ENCODE results near the gene PRAMEF15.
"Not testable (repeated sequence)": the region's sequence is repeated elsewhere in the genome, so short reads cannot be mapped to it uniquely, and the experiment has no call there.

Gene PRAMEF15

DNA sequence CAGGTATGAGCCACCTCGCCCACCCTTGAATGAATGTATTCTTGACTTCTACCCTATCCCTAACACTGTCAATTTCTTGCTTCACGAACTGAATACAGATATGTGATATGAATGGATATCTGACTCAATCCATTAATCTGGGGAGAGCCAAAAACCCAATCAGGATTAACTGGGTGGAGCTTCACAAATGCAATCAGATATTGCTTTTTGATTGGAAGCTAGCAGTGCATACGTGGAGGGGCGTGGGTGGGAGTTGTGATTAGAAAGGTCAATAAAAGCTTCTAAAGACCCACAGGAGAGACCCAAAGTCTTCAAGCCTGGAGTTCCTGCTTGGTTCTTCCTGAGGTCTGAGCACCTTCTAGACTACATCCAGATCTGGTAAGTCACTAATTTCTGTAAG, at the start of gene PRAMEF15:
TSS of gene PRAMEF15 (plus strand) at position 301 of the 400 bp plus-strand sequence. CDS start 2,827 bp downstream, outside the sequence.
- not testable (repeated sequence) for FAIRE-seq

DNA sequence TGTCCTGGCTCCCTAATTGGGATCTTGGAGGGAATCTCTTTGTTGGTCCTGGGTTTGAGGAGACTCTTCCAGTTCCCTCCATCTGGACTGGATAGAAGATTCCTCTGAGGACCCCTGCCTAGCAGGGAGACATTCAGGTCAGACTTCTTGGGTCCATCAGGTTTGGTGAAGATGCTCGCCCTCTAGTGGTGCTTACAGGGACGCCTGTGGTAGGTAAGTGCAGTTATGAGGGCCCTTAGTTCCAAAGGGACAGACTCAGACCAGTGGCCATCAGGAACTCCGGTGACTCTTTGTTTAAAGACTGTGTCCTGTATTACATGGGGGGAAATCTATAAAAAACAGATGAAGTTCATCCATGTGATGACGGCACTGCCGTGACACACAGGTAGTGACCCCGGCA, 38.4 kb upstream of the PRAMEF15 start:
- FAIRE-seq: not testable (repeated sequence)

DNA sequence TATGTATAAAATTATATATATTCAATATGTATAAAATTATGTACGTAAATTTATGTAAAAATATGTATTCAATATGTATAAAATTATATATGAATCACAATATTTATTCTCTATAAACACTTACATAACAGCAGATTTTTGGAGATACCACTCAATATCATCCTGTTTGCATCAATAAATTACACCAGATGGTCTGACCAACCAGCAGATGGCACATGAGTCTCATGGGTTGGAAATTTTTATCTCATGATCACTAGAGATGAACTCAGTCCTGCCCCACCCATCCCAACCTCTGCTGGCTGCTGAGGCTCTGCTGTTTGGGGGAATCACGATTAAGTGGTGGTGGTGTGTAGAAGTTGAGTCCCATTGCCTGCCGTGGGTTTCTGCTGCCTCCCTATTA, 35.8 kb upstream of the PRAMEF15 start:
- FAIRE-seq: not testable (repeated sequence)

DNA sequence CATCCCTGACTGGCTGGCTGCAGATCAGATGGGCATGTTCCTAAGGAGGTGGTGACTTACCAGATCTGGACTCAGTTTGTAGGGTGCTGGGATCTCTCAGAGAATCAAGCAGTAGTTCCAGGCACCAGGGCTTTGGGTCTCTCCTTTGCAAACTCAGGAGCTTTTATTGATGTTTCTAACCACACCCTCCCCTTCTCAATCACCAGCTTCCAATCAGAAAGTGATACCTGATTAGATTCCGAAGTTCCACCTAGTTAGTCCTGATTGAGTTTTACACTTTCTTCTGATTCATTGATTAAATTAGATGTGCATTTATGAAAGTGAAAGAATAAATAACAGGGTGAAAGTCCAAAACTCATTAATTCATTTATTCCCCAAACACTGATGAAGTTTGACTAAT, 30.3 kb upstream of the PRAMEF15 start, which contains the start of gene PRAMEF8:
TSS of gene PRAMEF8 (minus strand) at position 101 of the 400 bp plus-strand sequence. CDS start 1,046 bp downstream, outside the sequence.
- not testable (repeated sequence) for FAIRE-seq

DNA sequence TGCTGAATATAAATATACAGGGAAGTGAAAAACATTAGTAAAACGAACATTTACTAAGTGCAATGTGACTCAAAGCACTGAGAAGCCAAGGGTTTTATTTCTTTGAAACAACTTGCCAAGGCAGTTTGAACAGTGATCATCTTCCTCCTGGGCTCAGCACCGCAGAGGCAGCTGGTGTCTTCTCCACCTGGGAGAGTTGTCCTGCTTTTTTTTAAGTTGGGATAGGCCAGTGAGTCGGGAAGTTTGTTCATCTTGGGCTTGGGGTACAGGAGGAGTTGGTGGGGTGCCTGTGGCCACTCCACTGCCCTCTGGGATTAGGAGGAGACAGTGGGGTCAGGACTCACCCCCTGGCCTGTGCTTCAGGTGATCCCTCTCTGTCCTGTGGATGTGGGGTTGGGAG, 26.4 kb upstream of the PRAMEF15 start:
- FAIRE-seq: not testable (repeated sequence)

DNA sequence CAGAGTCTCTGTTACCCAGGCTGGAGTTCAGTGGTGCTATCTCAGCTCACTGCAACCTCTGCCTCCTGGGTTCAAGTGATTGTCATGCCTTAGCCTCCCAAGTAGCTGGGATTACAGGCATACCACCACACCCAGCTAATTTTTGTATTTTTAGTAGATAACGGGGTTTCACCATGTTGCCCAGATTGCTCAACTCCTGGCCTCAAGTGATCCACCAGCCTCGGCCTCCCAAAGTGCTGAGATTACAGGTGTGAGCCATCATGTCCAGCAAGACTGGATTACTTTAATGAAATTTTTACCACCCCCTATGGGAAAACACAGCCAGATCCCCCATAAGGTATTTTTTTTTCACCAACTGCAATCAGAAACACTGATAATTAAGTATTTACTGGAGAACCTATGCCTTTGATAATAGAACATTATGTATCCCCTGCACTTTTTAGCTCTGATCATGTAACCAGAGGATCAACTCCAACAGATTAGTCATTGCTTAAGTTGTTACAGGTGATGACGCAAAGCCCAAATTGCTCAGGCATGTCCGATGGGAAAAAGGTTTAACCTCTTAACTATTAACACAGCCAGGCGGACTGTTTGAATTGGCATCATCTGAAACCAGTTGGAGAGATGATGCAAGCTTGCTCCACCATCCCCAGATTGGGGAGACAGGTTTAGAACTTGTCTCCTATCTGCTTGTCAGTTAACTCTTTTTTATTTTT, 18.0 kb upstream of the PRAMEF15 start:
- not testable (repeated sequence) for FAIRE-seq

DNA sequence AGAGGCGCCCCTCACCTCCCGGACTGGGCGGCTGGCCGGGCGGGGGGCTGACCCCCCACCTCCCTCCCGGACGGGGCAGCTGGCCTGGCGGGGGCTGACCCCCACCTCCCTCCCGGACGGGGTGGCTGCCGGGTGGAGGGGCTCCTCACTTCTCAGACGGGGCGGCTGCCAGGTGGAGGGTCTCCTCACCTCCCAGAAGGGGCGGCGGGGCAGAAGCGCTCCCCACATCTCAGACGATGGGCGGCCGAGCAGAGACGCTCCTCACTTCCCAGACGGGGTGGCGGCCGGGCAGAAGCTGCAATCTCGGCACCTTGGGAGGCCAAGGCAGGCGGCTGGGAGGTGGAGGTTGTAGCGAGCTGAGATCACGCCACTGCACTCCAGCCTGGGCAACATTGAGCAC, 16.7 kb upstream of the PRAMEF15 start:
- not testable (repeated sequence) for FAIRE-seq

DNA sequence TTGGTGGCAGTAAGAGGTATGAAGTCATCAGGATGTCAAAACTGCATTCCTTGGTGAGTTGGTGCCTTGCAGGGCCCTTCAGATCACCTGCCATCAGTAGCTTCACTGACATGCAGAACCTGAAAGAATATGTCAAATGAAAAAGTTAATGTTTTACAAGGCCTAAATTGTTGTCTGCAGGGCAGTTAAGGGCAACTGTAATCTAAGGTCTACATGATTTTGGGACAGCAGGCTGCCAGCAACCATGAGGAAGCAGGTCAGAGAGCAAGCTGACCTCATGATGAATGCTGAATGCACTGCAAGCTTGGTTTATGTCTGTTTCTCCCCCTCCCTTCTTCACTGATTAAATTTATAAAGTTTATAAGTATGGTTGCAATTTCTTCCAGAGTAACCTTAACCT, 13.2 kb upstream of the PRAMEF15 start:
- FAIRE-seq: not testable (repeated sequence)

DNA sequence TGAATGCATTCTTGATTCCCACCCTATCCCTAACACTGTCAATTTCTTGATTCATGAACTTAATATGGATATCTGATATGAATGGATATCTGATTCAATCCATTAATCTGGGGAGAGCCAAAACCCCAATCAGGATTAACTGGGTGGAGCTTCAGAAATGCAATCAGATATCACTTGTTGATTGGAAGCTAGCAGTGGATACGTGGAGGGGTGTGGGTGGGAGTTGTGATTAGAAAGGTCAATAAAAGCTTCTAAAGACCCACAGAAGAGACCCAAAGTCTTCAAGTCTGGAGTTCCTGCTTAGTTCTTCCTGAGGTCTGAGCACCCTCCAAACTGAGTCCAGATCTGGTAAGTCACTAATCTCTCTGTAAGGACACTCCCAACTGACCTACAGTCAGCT, 12.1 kb upstream of the PRAMEF15 start, which contains the start of gene PRAMEF33:
TSS of gene PRAMEF33 (plus strand) at position 301 of the 400 bp plus-strand sequence. CDS start 2,416 bp downstream, outside the sequence.
- FAIRE-seq: not testable (repeated sequence)

DNA sequence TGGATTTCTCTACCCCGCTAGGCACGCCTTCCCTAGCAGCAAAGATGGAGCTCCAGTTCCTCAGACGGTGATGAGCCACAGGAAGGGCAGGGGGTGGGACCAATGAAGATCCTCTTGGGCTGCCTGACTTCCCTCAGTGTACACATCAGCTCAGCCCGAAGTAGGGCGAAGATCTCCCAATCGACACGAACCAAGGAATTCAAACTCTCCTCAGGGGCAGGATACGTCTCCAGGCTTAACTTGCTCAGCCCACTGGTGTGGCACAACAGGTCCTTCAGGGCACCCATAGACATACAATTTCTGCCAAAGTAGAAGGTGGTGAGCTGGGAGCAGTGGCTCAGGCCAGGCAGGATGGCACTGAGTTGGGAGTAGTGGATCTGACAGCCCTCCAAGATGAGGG, 27.1 kb downstream of the PRAMEF15 start:
- not testable (repeated sequence) for FAIRE-seq

DNA sequence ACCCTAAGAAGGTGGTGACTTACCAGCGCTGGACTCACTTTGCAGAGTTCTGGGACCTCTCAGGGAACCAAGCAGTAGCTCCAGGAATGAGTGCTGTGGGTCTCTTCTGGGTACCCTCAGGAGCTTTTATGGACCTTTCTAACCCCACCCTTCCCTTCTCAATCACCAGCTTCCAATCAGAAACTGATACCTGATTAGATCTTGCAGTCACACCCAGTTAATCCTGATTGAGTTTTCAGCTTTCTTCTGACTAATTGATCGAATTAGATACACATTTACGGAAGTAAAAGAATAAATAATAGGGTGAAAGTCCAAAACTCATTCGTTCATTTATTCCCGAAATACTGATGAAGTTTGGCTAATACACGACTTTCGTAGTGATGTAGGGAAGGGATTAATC, 31.7 kb downstream of the PRAMEF15 start, which contains the start of gene PRAMEF14:
TSS of gene PRAMEF14 (minus strand) at position 101 of the 400 bp plus-strand sequence. CDS start 1,820 bp downstream, outside the sequence.
- FAIRE-seq: not testable (repeated sequence)

DNA sequence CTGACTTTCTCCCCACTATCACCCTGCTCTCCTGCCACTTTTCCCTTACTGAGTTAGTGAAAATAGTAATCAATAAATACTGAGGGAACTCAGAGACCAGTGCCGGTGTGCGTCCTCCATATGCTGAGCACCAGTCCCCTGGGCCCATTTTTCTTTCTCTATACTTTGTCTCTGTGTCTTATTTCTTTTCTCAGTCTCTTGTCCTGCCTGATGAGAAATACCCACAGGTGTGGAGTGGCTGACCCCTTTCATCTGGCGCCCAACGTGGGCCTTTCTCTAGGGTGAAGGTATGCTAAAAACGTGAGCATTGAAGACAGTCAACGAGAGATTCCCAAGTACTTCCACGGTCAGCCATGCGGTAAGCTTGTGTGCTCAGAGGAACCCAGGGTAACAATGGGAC, 38.1 kb downstream of the PRAMEF15 start:
- not testable (repeated sequence) for FAIRE-seq

DNA sequence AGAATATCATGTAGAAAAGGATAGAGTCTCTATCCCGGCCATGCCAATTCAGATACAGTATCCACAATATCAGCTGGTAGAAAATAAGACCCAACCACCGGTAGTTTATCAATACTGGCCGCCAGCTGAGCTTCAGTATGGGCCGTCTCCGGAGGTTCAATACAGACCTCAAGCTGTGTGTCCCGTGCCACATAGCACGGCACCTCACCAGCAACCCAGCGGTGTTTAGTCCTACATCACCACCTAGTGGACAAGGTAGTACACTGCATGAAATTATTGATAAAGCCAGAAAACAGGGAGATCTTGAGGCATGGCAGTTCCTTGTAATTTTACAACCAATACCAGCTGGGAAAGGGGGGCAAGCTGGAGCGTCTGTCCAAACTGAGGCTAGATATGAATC, 39.1 kb downstream of the PRAMEF15 start:
- FAIRE-seq: not testable (repeated sequence)

DNA sequence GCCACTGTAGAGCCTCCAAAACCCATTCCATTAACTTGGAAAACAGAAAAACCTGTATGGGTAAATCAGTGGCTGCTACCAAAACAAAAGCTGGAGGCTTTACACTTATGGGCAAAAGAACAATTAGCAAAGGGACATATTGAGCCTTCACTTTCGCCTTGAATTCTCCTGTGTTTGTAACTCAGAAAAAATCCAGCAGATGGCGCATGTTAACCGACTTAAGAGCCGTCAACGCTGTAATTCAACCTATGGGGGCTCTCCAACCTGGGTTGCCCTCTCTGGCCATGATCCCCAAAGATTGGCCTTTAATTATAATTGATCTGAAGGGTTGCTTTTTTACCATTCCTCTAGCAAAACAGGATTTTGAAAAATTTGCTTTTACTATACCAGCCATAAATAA, 41.4 kb downstream of the PRAMEF15 start:
- not testable (repeated sequence) for FAIRE-seq

DNA sequence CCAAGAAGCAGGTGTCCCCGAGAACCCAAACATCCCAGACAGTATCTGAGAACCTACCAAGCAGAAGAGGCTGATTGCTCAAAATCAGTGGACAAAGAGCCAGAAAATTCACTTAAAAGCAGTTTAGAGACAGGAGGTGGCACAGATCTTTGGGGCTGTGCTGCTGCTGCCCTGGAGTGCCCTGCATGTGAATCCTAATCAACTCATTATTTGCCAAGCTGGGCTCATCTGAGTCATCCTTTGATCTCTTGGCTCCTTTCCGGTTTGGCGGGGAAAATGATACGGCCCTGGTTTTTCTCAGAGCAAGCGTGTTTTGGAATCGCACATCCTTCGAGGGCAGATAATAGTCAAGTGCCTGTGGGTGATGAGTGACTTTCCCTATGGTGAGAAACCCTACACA, 47.0 kb downstream of the PRAMEF15 start:
- not testable (repeated sequence) for FAIRE-seq

DNA sequence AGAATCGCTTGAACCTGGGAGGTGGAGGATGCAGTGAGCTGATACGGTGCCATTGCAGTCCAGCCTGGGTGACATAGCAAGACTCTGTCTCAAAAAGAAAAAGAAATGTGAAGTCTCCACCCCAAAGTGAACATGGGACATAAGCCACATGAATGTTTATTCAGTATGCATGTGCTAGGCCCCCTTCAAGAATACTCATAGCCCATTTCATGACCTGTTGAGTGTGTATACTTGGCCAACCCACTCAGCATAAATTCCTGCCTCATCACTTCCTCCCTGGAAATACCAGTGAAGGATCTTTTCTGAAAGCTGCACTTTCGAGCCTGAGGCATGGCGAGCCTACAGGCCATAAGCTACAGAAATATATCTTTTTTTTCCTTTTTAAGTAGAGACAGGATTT, 49.5 kb downstream of the PRAMEF15 start:
- not testable (repeated sequence) for FAIRE-seq

DNA sequence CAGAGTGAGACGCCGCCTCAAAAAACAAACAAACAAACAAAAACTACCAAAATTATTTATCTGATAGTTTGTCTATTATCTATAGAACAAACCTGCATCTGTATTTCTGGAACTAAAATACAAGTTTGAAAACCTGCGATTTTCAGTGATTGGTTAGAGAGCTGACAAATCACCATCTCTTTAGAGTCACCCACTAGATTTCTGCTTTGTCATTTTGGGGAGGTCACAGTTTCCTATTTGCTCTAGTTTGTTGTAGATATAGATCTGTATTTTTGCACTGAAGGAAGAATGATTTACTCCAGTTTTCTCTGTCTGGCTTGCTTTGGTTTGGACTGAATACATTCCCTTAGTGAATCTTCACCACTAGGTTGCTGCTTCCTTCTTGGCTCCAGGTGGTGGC, 51.2 kb downstream of the PRAMEF15 start:
- FAIRE-seq: not testable (repeated sequence)

DNA sequence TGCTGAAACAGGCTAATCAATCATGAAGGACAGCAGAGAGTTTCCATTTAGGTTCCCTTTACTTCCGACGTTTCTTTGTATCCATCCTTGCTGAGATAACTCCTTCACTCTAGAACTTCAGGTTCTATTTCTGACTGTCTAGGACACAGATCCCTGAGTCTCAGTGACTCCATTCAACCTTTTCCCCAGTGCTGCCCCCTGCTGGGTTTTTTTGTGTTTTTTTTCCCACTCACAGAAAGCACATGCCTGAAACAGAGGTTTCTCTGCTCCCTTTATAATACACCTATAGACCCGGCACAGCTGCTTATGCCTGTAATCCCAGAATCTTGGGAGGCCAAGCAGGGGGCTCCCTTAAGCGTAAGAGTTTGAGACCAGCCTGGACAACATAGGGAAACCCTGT, 53.2 kb downstream of the PRAMEF15 start:
- not testable (repeated sequence) for FAIRE-seq
